ENCODE data around the gene PIGP. TPM values are rescaled to one million over a fixed set of nuclear protein-coding genes. Genes with fewer than 3 reads are reported as not detected.

PIGP gene
- total and polyA plus RNA-seq, 10 of the 15 experiments (the other 5 are each of a cell fraction or from before 2014, with no cell fraction given), result 17.0 to 65.0 (median 29.5) TPM

GRCh38 chr21:37072988-37073416 is at the start of gene PIGP, which contains the start of gene TTC3 (continued):
- TF ChIP-seq, protein P1, sequence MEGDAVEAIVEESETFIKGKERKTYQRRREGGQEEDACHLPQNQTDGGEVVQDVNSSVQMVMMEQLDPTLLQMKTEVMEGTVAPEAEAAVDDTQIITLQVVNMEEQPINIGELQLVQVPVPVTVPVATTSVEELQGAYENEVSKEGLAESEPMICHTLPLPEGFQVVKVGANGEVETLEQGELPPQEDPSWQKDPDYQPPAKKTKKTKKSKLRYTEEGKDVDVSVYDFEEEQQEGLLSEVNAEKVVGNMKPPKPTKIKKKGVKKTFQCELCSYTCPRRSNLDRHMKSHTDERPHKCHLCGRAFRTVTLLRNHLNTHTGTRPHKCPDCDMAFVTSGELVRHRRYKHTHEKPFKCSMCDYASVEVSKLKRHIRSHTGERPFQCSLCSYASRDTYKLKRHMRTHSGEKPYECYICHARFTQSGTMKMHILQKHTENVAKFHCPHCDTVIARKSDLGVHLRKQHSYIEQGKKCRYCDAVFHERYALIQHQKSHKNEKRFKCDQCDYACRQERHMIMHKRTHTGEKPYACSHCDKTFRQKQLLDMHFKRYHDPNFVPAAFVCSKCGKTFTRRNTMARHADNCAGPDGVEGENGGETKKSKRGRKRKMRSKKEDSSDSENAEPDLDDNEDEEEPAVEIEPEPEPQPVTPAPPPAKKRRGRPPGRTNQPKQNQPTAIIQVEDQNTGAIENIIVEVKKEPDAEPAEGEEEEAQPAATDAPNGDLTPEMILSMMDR (IDR thresholded peaks at IDR 0.05 in 2 of 3, conservative IDR thresholded peaks at IDR 0.05 in 1 of 3; ENCODE audit: control insufficient read depth in 2 of 3, extremely low read depth in 1 of 3, insufficient read depth in 1 of 3, low read depth in 3 of 3, low read length in 3 of 3), result no peak

DNA sequence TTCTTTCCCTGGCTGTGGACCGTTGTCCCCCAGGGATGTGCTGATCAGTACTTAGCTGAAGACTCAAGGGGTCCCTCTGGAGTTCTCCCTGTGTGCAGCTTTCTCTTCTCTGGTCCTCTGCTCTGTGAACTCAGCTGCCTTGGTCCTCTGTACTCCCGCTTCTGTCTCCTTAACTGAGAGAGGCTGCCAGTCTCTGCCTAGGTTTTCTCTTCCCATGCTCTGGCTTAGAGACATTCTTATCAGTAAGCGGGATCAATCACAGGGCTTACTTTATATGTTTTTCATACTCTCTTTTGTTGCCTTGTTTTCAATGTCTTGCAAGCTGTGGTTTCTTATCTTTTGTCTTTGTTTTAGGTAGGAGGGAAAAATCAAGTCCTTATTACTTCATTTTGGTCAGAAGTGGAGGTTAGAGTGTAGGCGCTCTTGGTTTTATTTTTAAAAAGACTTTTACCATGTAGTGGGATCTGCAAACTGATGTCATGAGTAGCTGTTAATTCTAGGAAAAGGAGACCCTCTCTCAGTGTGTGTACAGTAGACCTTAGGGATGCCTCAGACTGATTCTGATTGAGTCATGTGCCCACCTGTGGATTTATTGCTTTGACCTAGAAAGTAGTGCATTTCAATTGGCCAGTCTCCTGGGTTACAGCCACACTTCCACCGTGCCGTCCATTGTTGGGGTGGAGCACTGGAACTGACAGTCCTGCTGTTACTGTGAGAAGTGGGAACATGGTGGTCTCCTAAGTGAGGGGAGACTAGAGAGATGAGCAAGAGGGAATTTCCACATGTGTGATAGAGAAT is 46.7 kb upstream of the PIGP start:
- Histone ChIP-seq H3K36me3 (ENCODE audit: control insufficient read depth in 2 of 2, insufficient read depth in 2 of 2, low read length in 1 of 2) (peaks cover 0 to 6% of the 10 kb centered on the region in 2 experiments; a peak in 1 of 4 replicates), H3K4me3 (no peak overlapping the region), H2AFZ (ENCODE audit: control insufficient read depth, low read depth, low read length) (no peak overlapping the region), H3K27ac (ENCODE audit: control insufficient read depth, insufficient read depth) (no peak overlapping the region), H4K20me1 (ENCODE audit: control insufficient read depth, insufficient read depth) (no peaks in the 10 kb centered on the region), H3K4me2 (ENCODE audit: control insufficient read depth, insufficient read depth) (no peak overlapping the region), H3K4me1 (ENCODE audit: control insufficient read depth, insufficient read depth, low read length) (no peaks in the 10 kb centered on the region), H3K27me3 (replicated peaks in 1 of 2; ENCODE audit: control insufficient read depth in 2 of 2, insufficient read depth in 2 of 2, low read length in 1 of 2) (no peaks in the 10 kb centered on the region), H3K9me3 (replicated peaks; ENCODE audit: control insufficient read depth, insufficient read depth, low read length) (no peaks in the 10 kb centered on the region), H3K79me2 (ENCODE audit: control insufficient read depth, insufficient read depth, low read length) (no peaks in the 10 kb centered on the region), H3K9ac (ENCODE audit: control insufficient read depth, insufficient read depth, low read length) (no peak overlapping the region)
- TF ChIP-seq JUNB (IDR thresholded peaks at IDR 0.05), result 0 out of 2 replicates have a peak, but pooled peaks have one; percentile 10
- TF ChIP-seq TBL1XR1 (IDR thresholded peaks at IDR 0.05; ENCODE audit: low read depth, low read length), result no peak
- TF ChIP-seq, protein P2, sequence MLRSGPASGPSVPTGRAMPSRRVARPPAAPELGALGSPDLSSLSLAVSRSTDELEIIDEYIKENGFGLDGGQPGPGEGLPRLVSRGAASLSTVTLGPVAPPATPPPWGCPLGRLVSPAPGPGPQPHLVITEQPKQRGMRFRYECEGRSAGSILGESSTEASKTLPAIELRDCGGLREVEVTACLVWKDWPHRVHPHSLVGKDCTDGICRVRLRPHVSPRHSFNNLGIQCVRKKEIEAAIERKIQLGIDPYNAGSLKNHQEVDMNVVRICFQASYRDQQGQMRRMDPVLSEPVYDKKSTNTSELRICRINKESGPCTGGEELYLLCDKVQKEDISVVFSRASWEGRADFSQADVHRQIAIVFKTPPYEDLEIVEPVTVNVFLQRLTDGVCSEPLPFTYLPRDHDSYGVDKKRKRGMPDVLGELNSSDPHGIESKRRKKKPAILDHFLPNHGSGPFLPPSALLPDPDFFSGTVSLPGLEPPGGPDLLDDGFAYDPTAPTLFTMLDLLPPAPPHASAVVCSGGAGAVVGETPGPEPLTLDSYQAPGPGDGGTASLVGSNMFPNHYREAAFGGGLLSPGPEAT (IDR thresholded peaks at IDR 0.05; ENCODE audit: low read depth), result peak; percentile 29; the same call in 1 of the 2 replicates
- FAIRE-seq (no peak), ATAC-seq (peak; percentile 50), DNase-seq (ENCODE audit: low read depth, low spot score) (no peak)
- in situ Hi-C loops (cut with MboI) (no loop called here), intact Hi-C loops (cut with micrococcal nuclease; ENCODE audit: unreplicated experiment) (no loop called here)
- RAD21 ChIA-PET (ENCODE audit: unreplicated experiment), result interaction anchor here (1.5 kb wide), 1 partner anchor 55 kb away, joined by 3 read pairs; no protein-coding TSS in a partner anchor
- WGBS (ENCODE audit: insufficient coverage, insufficient replicate concordance, low lambda C conversion rate, missing lambda C conversion rate), result 97% methylated on average over 6 of the region's 6 CpGs
- BruUV-seq (replicated peaks), result no TSS peak
- CTCF ChIA-PET, result interaction anchor here (1.0 to 1.9 kb wide), 3 partner anchors 27 to 142 kb away, joined by 3 to 5 read pairs (median 4); no protein-coding TSS in a partner anchor
- SMC1A ChIA-PET (ENCODE audit: uncharacterized antibody, unreplicated experiment), result interaction anchor here (1.0 to 1.1 kb wide), 2 partner anchors 23 to 86 kb away, joined by 3 read pairs; no protein-coding TSS in a partner anchor
- POLR2A ChIA-PET, result no interaction called here
